Measurements from ENCODE around the gene MAP2K1. TPM values are rescaled to one million over a fixed set of nuclear protein-coding genes. Genes with fewer than 3 reads are reported as not detected.
"Not testable (repeated sequence)": the region's sequence is repeated elsewhere in the genome, so short reads cannot be mapped to it uniquely, and the experiment has no call there.

The MAP2K1 gene
- 99.4 and 100 TPM in 2 replicates for total RNA-seq

- intact Hi-C loops (cut with micrococcal nuclease), result loop anchor here (1.0 to 10.0 kb wide), 10 partner anchors 16 to 1082 kb away; partner anchors contain the start of genes DENND4A, DIS3L, RNU5B-1 and SMAD6
These were observed at the start of gene MAP2K1 for GRCh38 chr15:66386204-66387123. MAP2K1 (plus strand) TSS chr15:66386912; CDS start chr15:66387348, 436 bp downstream.

DNA sequence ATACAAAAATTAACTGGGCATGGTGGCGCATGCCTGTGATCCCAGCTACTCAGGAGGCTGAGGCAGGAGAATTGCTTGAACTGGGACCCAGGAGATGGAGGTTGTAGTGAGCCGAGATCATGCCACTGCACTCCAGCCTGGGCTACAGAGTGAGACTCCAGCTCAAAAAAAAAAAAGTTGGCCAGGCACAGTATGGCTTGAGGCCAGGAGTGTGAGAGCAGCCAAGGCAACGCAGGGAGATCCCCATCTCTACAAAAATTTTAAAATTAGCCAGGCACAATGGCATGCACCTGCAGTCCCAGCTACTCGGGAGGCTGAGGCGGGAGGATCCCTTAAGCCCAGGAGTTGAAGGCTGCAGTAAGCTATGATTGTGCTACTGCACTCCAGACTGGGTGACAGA, 38.2 kb upstream of the MAP2K1 start:
- intact Hi-C loops (cut with micrococcal nuclease), result not testable (repeated sequence)

DNA sequence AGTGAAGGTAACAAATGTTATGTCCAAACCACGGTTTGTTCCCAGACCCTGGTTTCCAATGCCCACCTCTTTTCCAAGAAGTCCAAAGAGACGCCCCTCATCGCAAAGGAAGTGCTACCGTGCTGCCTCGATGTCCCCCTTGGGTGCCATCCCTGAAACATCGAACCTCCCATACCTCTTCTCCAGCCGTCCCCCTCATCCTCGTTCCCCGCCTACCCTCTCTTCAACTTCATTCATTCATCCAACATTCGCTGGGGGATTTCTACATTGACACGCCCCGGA, 30.7 kb upstream of the MAP2K1 start:
- intact Hi-C loops (cut with micrococcal nuclease), result loop anchor here (1.0 to 2.0 kb wide), 9 partner anchors 14 to 564 kb away; partner anchors contain the start of genes DENND4A, MAP2K1, RAB11A and SMAD6

GRCh38 chr15:66356359-66357236, 30.1 kb upstream of the MAP2K1 start, which contains the start of gene TIPIN:
TIPIN (minus strand) TSS chr15:66356685; CDS start chr15:66352947, 3,738 bp downstream.
- intact Hi-C loops (cut with micrococcal nuclease), result loop anchor here (1.0 to 2.0 kb wide), 9 partner anchors 14 to 564 kb away; partner anchors contain the start of genes DENND4A, MAP2K1, RAB11A and SMAD6

DNA sequence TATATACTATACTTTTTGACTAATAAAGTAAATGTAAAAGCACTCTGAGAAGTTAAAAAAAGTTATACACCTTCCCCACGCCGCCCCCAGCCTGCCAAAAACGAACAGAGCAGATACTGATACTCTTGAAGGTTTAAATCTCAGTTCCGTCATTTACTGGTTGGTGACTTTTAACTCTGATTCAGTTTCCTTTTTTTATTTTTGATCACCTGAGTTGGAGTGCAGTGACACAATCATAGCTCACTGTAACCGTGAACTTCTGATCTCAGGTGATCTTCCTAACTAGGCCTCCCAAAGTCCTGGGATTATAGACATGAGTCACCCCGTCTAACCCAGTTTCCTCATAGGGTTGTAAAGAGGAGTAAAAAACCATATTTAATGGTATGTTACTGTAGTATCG, 27.0 kb upstream of the MAP2K1 start:
- intact Hi-C loops (cut with micrococcal nuclease), result no loop called here

GRCh38 chr15:66361745-66362460, 24.8 kb upstream of the MAP2K1 start:
- intact Hi-C loops (cut with micrococcal nuclease), result not testable (repeated sequence)

- intact Hi-C loops (cut with micrococcal nuclease), result no loop called here
These were observed 23.9 kb upstream of the MAP2K1 start for GRCh38 chr15:66362776-66363175.

DNA sequence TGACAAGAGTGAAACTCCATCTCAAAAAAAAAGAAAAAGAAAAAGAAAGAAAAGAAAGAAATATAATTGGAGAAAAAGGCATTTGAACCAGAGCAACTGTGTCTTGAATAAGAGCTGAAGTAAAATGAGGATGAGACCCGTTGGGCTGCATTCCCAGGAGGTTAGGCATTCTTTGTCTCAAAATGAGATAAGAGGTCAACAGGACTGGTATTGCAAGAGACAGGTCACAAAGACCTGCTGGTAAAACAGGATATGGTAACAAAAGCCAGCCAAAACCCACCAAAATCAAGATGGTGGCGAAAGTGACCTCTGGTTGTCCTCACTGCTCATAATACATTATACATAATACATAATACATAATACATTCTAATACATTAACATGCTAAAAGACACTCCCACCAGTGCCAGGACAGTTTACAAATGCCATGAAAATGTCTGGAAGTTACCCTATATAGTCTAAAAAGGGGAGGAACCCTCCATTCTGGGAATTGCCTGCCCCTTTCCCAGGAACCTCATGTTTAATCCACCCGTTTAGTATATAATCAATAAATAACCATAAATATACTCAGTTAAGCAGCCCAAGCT, 21.7 kb upstream of the MAP2K1 start:
- intact Hi-C loops (cut with micrococcal nuclease), result no loop called here

DNA sequence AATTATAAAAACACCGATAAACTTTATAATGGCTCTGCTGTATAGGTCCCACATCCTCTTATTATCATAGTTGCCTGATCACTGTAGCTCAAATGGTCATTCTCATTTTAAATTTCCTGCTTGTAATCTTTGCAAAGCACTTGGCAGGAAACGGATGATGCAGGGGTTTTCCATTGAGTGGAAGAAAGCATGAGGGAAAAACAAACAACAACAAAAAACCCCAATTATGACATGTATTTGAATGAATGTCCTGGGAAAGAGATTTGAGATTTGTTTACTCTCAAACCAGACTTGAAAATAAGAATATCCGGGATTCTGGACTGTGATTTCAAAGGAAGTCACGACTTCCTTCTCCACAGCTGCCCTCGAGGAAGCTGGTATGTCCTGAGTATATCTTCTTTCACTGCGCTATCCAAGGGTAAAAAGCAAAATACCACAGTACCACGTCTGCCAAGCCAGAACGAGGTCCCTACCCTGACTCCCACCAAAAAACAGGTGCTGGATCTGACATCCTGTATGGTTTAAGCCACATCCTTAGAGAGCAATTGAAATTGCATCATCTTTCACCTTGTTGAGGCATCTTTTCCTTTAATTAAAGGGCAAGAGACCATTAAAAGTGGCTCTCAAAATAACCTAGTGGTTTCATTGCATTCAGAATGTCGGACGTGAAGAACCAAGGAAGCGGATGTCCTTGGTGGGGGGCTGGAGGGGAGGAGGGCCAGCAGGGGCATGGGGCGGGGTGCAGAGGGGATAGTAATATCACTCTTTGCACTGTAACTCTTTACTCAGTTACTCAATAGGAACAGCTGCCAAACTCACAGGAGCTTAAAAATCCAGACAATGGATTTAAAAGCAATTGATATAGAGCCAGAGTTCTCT, 16.7 kb upstream of the MAP2K1 start:
- intact Hi-C loops (cut with micrococcal nuclease), result loop anchor here (1.0 kb wide), 3 partner anchors 14 to 127 kb away; partner anchors contain the start of genes MAP2K1, SNAPC5 and TIPIN

GRCh38 chr15:66374179-66374578, 12.5 kb upstream of the MAP2K1 start:
- intact Hi-C loops (cut with micrococcal nuclease), result no loop called here

- intact Hi-C loops (cut with micrococcal nuclease), result no loop called here
These were observed 7.8 kb upstream of the MAP2K1 start for GRCh38 chr15:66378814-66379430.

GRCh38 chr15:66381376-66381775, 5.3 kb upstream of the MAP2K1 start:
- intact Hi-C loops (cut with micrococcal nuclease), result loop anchor here (10.0 kb wide), 2 partner anchors 497 to 1077 kb away; partner anchors contain the start of gene RNU5B-1

- intact Hi-C loops (cut with micrococcal nuclease), result loop anchor here (2.0 to 10.0 kb wide), 3 partner anchors 315 to 1083 kb away; partner anchors contain the start of genes RNU5B-1 and SMAD6
These were observed 691 bp downstream of the MAP2K1 start for GRCh38 chr15:66387163-66388042.

DNA sequence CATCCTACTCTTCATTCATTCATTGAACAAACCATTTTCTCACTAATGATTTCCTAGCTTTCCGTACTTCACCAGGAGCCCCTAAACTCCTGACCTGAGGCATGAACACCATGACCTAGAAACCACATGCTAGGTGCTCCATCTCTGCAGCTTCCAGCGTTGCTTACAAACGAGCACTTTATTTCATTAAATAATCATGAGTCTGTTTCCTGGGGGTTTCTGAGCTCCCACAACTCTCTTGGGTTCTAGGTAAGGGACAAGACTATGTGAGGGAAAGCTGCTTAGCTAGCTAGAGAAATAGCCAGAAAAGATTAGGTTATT, 1.3 kb downstream of the MAP2K1 start:
- intact Hi-C loops (cut with micrococcal nuclease), result loop anchor here (10.0 kb wide), 2 partner anchors 503 to 1083 kb away; partner anchors contain the start of gene RNU5B-1

- intact Hi-C loops (cut with micrococcal nuclease), result loop anchor here (10.0 kb wide), 2 partner anchors 504 to 1084 kb away; partner anchors contain the start of gene RNU5B-1
These were observed 1.9 kb downstream of the MAP2K1 start for GRCh38 chr15:66388576-66388975.

- intact Hi-C loops (cut with micrococcal nuclease), result loop anchor here (10.0 kb wide), 2 partner anchors 504 to 1084 kb away; partner anchors contain the start of gene RNU5B-1
These were observed 2.6 kb downstream of the MAP2K1 start for GRCh38 chr15:66389098-66389858.

DNA sequence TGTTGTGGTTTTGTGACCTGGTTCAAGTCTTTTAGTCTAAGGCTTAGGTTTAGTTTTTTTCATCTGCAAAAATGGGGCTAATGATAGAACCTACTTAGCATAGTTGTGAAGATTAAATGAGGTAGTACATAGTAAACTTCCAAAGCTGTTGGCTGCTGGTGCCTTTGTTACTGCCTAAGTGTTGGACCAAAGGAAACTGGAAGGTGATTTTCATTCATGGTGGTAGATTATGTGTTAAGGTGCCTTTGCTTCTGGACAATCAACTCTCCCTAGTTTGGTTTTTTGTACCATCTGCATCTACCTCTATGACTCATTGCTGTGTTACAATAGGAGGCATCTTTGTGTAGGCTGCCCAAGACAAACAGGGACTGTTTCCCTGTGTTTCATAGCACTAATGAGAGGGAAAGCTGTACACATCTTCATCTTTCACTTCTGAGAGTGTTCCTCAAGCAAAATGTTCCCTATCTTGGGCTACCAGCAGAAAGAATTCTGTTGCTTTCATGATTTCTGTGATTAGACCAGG, 3.2 kb downstream of the MAP2K1 start:
- intact Hi-C loops (cut with micrococcal nuclease), result loop anchor here (1.0 to 10.0 kb wide), 3 partner anchors 10 to 1085 kb away; partner anchors contain the start of gene RNU5B-1

All from T-helper 1 cell treated with Interleukin-12 subunit alpha and Interleukin-12 subunit beta and Interleukin-4 antibody, amounts not matched to agents 30 ng/mL and 1 ng/mL, for 36 hours (primary cell).